GM18505 (cell line): ENCODE data around the gene PCDHGA6.
"Not testable (repeated sequence)": the region's sequence is repeated elsewhere in the genome, so short reads cannot be mapped to it uniquely, and the experiment has no call there.

ENCODE experiments used
- ATAC-seq: cut with Tn5 transposase; IDR thresholded peaks from one replicate; pipeline ENCODE4 v1.9.1; 2021; ENCODE audit not compliant: unreplicated experiment
- POLR2A ChIP-seq: IDR thresholded peaks from 4 replicates; pipeline ENCODE4 v1.6.1; 2011; ENCODE audit warnings: borderline replicate concordance; ENCODE audit not compliant: insufficient read depth, insufficient read length; ENCODE audit errors: extremely low read depth

PCDHGA6 gene

DNA sequence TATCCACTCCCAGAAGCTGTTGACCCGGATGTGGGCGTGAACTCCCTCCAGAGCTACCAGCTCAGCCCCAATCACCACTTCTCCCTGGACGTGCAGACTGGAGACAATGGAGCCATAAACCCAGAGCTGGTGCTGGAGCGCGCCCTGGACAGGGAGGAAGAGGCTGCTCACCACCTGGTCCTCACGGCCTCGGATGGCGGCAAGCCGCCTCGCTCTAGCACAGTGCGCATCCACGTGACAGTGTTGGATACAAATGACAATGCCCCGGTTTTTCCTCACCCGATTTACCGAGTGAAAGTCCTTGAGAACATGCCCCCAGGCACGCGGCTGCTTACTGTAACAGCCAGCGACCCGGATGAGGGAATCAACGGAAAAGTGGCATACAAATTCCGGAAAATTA, 19.6 kb downstream of the PCDHGA6 start:
- no peak for TF ChIP-seq POLR2A
- ATAC-seq = no peak

DNA sequence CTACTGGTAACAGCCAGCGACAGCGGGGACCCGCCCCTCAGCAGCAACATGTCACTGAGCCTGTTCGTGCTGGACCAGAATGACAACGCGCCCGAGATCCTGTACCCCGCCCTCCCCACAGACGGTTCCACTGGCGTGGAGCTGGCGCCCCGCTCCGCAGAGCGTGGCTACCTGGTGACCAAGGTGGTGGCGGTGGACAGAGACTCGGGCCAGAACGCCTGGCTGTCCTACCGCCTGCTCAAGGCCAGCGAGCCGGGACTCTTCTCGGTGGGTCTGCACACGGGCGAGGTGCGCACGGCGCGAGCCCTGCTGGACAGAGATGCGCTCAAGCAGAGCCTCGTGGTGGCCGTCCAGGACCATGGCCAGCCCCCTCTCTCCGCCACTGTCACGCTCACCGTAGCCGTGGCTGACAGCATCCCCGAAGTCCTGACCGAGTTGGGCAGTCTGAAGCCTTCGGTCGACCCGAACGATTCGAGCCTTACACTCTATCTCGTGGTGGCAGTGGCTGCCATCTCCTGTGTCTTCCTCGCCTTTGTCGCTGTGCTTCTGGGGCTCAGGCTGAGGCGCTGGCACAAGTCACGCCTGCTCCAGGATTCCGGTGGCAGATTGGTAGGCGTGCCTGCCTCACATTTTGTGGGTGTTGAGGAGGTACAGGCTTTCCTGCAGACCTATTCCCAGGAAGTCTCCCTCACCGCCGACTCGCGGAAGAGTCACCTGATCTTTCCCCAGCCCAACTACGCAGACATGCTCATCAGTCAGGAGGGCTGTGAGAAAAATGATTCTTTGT, 20.9 kb downstream of the PCDHGA6 start:
- ATAC-seq = not testable (repeated sequence)

DNA sequence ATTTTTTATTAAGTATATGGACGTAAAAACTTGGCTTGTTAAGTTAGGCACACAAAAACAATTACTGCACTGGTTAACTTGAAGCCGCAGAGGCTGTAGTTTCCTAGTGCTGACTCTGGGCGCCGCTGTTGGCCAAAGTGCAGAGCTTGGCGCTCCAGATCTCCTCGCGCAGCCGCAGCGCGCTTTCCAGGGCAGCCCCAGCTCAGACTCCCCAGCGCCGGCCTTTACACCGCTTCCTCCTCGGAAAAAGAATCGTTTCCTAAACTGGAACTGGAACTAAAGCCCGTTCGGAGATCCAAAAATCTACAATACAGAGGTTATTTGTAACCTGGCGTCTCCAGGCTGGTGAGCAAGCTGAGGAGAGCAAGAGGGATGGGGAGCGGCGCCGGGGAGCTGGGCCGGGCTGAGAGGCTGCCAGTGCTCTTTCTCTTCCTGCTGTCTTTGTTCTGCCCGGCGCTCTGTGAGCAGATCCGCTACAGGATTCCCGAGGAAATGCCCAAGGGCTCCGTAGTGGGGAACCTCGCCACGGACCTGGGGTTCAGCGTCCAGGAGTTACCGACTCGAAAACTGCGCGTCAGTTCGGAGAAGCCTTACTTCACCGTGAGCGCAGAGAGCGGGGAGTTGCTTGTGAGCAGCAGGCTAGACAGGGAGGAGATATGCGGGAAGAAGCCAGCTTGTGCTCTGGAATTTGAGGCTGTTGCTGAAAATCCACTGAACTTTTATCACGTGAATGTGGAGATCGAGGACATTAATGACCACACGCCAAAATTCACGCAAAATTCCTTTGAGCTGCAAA, 24.3 kb downstream of the PCDHGA6 start, which contains the start of gene PCDHGB5:
TSS of gene PCDHGB5 (plus strand) at position 192 of the 796 bp plus-strand sequence. CDS start at position 373, 181 bp downstream.
- peak; percentile 85 for ATAC-seq

DNA sequence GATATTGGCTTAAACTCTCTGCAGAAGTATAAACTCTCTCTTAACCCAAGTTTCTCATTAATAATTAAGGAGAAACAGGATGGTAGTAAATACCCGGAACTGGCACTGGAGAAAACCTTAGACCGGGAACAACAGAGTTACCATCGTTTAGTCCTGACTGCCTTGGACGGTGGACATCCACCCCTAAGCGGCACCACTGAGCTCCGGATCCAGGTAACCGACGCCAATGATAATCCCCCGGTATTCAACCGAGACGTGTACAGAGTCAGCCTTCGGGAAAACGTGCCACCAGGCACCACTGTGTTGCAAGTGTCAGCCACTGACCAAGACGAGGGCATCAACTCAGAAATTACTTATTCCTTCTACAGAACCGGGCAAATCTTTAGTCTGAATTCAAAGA, 24.9 kb downstream of the PCDHGA6 start:
- no peak for ATAC-seq
- TF ChIP-seq POLR2A = no peak

- no peak for TF ChIP-seq POLR2A
- ATAC-seq = no peak
Observed at GRCh38 chr5:141399555-141400258, 26.0 kb downstream of the PCDHGA6 start.

DNA sequence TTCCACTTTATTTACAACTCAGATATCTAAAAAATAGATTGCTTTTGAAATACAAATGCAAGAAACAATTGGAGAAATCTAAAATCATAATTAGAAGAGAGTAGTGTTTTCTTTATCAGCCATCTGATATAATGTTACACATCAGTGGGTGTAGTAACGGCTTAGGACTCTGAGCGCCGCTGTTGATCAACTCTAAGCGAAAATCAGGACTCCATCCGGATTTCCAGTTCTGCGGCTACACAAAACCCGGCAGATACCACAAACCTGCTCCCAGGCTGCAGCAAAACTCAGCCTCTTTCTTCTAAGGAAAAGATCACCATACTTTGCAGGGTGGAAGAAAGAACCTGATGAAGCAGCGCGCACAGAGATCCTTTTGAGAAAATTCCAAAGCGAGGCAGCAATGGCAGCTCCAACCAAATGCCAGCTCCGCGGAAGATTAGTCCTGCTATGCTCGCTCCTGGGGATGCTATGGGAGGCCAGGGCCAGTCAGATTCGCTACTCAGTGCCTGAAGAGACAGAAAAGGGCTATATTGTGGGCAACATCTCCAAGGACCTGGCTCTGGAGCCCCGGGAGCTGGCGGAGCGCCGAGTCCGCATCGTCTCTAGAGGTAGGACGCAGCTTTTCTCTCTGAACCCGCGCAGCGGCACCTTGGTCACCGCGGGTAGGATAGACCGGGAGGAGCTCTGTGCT, 29.0 kb downstream of the PCDHGA6 start, which contains the start of gene PCDHGA9:
TSS of gene PCDHGA9 (plus strand) at position 226 of the 691 bp plus-strand sequence. CDS start at position 401, 175 bp downstream.
- no peak for TF ChIP-seq POLR2A
- ATAC-seq = no peak

- TF ChIP-seq POLR2A = no peak
- no peak for ATAC-seq
Observed at GRCh38 chr5:141403387-141403786, 29.7 kb downstream of the PCDHGA6 start.

GRCh38 chr5:141407790-141408505, 34.3 kb downstream of the PCDHGA6 start, which contains the start of gene PCDHGB6:
Gene PCDHGB6, plus strand, starts transcription at chr5:141408021. Its CDS starts 182 bp downstream, at chr5:141408203.
- ATAC-seq = not testable (repeated sequence)

DNA sequence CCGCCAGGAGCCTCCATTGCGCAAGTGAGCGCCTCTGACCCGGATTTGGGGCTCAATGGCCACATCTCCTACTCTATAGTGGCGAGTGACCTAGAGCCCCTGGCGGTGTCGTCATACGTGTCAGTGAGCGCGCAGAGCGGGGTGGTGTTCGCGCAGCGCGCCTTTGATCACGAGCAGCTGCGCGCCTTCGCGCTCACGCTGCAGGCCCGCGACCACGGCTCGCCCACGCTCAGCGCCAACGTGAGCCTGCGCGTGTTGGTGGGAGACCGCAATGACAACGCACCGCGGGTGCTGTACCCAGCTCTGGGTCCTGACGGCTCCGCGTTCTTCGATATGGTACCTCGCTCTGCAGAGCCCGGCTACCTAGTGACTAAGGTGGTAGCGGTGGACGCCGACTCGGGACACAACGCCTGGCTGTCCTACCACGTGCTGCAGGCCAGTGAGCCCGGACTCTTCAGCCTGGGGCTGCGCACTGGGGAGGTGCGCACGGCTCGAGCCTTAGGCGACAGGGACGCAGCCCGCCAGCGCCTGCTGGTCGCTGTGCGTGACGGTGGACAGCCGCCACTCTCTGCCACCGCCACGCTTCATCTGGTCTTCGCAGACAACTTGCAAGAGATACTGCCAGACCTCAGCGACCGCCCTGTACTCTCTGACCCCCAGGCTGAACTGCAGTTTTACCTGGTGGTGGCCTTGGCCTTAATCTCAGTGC, 36.1 kb downstream of the PCDHGA6 start:
- ATAC-seq = no peak
- TF ChIP-seq POLR2A = no peak

GRCh38 chr5:141411575-141411974, 37.9 kb downstream of the PCDHGA6 start:
- ATAC-seq = no peak
- no peak for TF ChIP-seq POLR2A

DNA sequence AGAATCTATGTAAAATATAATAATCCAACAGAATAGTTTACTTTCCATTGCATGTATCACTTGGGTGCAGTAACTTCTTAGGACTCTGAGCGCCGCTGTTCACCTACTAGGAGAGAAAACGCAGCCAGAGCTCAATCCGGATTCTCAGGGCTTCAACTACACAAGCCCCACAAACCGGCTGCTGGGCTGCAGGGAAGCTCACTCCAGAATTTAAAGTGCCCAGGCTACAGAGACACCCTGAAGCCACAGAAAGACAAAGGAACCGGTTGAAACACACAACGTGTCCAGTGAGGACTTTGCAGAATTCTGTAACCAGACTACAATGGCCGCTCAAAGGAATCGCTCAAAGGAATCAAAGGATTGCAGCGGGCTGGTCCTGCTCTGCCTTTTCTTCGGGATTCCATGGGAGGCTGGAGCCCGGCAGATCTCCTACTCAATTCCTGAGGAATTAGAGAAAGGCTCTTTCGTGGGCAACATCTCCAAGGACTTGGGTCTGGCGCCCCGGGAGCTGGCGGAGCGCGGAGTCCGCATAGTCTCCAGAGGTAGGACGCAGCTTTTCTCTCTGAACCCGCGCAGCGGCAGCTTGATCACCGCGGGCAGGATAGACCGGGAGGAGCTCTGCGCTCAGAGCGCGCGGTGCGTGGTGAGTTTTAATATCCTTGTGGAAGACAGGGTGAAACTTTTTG, 39.3 kb downstream of the PCDHGA6 start, which contains the start of gene PCDHGA10:
TSS of gene PCDHGA10 (plus strand) at position 134 of the 686 bp plus-strand sequence. CDS start at position 323, 189 bp downstream.
- peak; percentile 74 for ATAC-seq
- TF ChIP-seq POLR2A = no peak
